Brain microvascular endothelial cell (primary cell): ENCODE data around the gene IFT57.
"Not testable (repeated sequence)": the region's sequence is repeated elsewhere in the genome, so short reads cannot be mapped to it uniquely, and the experiment has no call there.

Experiments used
- DNase-seq: peaks from one replicate; pipeline ENCODE4 v3.0.0-alpha.2; 2020
- H3K27ac ChIP-seq: fragments of 250-450 bp; sonication (Bioruptor Pico); 2 replicates; pipeline ENCODE4 v1.5.1; 2020; ENCODE audit warnings: mild to moderate bottlenecking, moderate library complexity
- H3K27me3 ChIP-seq: fragments of 250-450 bp; sonication (Bioruptor Pico); replicated peaks from 2 replicates; pipeline ENCODE4 v1.5.1; 2020; ENCODE audit warnings: mild to moderate bottlenecking
- H3K36me3 ChIP-seq: fragments of 250-450 bp; sonication (Bioruptor Pico); replicated peaks from 2 replicates; pipeline ENCODE4 v1.5.1; 2020; ENCODE audit warnings: mild to moderate bottlenecking
- H3K4me3 ChIP-seq: 2 replicates; pipeline ENCODE4 v1.5.1; 2011; ENCODE audit warnings: low read depth, mild to moderate bottlenecking, control low read depth, low read length, moderate library complexity
- in situ Hi-C: cut with HindIII; loops from 2 replicates; pipeline ENCODE4 v1.10.0; 2017; ENCODE audit warnings: low sequenced_read_pairs, low pct_ligation_motif_present
- TF ChIP-seq, protein P1 (sequence below): IDR thresholded peaks from 2 replicates; pipeline ENCODE4 v1.5.1; 2011; ENCODE audit warnings: low read depth, mild to moderate bottlenecking, moderate library complexity, low read length, control low read depth, inconsistent platforms; ENCODE audit errors: missing control alignments

The IFT57 gene

GRCh38 chr3:108158251-108158650 is 64.0 kb downstream of the IFT57 start:
- TF ChIP-seq, protein P1, sequence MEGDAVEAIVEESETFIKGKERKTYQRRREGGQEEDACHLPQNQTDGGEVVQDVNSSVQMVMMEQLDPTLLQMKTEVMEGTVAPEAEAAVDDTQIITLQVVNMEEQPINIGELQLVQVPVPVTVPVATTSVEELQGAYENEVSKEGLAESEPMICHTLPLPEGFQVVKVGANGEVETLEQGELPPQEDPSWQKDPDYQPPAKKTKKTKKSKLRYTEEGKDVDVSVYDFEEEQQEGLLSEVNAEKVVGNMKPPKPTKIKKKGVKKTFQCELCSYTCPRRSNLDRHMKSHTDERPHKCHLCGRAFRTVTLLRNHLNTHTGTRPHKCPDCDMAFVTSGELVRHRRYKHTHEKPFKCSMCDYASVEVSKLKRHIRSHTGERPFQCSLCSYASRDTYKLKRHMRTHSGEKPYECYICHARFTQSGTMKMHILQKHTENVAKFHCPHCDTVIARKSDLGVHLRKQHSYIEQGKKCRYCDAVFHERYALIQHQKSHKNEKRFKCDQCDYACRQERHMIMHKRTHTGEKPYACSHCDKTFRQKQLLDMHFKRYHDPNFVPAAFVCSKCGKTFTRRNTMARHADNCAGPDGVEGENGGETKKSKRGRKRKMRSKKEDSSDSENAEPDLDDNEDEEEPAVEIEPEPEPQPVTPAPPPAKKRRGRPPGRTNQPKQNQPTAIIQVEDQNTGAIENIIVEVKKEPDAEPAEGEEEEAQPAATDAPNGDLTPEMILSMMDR: no peak
- Histone ChIP-seq H3K36me3 (no peaks in the 10 kb centered on the region), H3K4me3 (no peak overlapping the region), H3K27me3 (no peaks in the 10 kb centered on the region), H3K27ac (no peak overlapping the region)
- no peak for DNase-seq
- in situ Hi-C loops: no loop called here

DNA sequence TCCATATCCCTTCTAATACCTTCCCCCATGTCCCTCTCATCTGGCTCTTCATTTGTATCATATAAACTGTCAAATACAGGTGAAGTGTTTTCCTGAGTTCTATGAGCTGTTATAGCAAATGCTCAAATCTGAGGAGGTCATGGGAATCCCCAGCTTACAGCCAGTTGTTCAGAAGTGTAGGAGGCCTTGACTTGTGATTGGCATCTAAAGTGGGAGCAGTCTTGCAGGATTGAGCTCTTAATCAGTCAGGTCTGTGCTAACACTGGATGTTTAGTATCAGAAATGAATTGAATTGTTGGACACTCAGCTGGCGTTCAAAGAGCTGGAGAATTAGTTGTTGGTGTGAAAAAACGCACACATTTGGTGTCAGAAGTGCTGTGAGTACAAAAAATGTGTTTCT is 65.0 kb downstream of the IFT57 start:
- Histone ChIP-seq H3K27ac (no peak overlapping the region), H3K4me3 (no peak overlapping the region), H3K27me3 (no peaks in the 10 kb centered on the region), H3K36me3 (no peaks in the 10 kb centered on the region)
- in situ Hi-C loops: no loop called here
- DNase-seq: no peak
- TF ChIP-seq, protein P1: no peak

DNA sequence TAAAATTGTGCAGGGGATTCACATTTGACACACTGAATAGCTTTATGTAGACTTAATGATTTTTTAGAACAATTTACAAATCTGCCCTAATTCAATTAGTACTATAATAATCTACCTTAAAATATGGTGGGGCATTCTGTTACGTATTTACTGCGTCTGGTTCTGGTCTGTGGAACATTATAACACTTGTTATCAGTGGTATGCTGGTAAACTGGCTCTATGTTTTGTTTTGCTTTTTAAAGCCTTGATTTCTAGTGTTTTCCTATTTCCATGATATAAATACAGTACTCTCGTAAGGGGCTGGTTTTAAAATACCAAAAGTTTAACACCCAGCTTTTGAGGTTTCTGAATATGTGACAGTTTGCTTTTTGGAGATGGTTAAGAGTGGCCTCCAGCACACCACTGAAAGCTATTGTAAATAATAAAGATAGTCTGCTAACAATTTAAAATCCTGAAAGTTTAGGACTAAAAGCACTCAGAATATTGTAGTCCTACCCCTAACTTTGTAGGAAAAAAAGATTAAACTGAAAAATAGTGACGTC is 65.8 kb downstream of the IFT57 start:
- no peaks in the 10 kb centered on the region for H3K27me3 ChIP-seq
- TF ChIP-seq, protein P1: no peak
- no peak overlapping the region for H3K4me3 ChIP-seq
- DNase-seq: no peak
- H3K27ac ChIP-seq: no peak overlapping the region
- in situ Hi-C loops: no loop called here
- no peaks in the 10 kb centered on the region for H3K36me3 ChIP-seq

DNA sequence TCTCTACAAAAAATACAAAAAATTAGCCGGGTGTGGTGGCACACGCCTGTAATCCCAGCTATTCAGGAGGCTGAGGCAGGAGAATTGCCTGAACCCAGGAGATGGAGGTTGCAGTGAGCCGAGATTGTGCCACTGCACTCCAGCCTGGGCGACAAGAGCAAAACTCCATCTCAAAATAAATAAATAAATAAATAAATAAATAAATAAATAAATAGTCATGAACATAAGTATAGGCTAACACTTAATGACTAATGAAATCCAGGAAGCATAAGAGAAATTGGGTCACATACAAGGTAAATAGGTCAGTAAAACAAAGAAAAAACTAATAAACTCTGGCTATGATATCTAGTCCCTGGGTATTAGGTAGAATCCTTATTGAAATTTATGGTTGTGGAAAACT is 66.6 kb downstream of the IFT57 start:
- in situ Hi-C loops, H3K36me3 ChIP-seq, DNase-seq: not testable (repeated sequence)

DNA sequence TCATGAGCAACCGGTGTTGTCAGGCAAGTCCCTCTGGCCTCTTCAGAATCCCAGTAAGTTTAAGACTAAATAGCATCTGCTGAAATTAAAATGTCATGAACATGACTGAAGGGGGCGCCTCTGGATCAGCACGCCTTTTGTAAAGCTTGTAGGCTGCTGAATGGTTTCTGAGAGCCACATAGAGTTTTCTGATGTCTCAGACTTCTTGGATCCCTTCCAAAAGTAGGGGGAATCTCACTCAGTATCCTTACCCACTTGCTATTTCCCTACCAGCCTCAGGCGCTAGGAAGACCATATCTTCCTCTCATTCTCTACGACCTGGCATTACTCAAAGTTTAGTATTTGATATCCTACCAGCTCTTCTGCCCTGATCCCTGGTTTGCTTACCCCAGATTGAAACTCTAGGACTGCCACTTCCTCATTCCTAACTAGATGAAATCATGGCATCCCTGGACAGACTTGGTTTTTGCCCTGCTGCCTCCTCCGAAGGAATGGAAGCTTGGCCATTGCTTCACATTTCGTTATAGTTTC is 68.7 kb downstream of the IFT57 start:
- Histone ChIP-seq H3K36me3 (no peaks in the 10 kb centered on the region), H3K27ac (no peak overlapping the region), H3K27me3 (no peaks in the 10 kb centered on the region), H3K4me3 (no peak overlapping the region)
- in situ Hi-C loops: no loop called here
- TF ChIP-seq, protein P1: peak; percentile 68
- peak; percentile 62 for DNase-seq

More for the DNA sequence above, 66.6 kb downstream of the IFT57 start:
- H3K4me3 ChIP-seq, H3K27ac ChIP-seq, H3K27me3 ChIP-seq: not testable (repeated sequence)

- TF ChIP-seq, protein P1: no peak
- in situ Hi-C loops: no loop called here
- no peak overlapping the region for H3K27ac ChIP-seq
- no peaks in the 10 kb centered on the region for H3K27me3 ChIP-seq
- no peaks in the 10 kb centered on the region for H3K36me3 ChIP-seq
- no peak overlapping the region for H3K4me3 ChIP-seq
- no peak for DNase-seq
These were observed 70.0 kb downstream of the IFT57 start for GRCh38 chr3:108152274-108152673.
